HG03066 (cell line): ENCODE measurements around the gene EXOSC9.
A peak's percentile ranks its signal among the peaks of the same experiment; 100 is the strongest.
"Not testable (repeated sequence)": the region's sequence is repeated elsewhere in the genome, so short reads cannot be mapped to it uniquely, and the experiment has no call there.

Source experiments
- ATAC-seq: cut with Tn5 transposase; IDR thresholded peaks from one replicate; pipeline ENCODE4 v1.9.1; 2021; ENCODE audit warnings: low read depth; ENCODE audit not compliant: unreplicated experiment

The EXOSC9 gene

GRCh38 chr4:121800961-121801714 is at the start of gene EXOSC9:
Gene EXOSC9 (plus strand): TSS chr4:121801323. CDS start chr4:121801425, 102 bp downstream.
- ATAC-seq = peak; percentile 83

- ATAC-seq = not testable (repeated sequence)
Measured at GRCh38 chr4:121752142-121752541, 49.0 kb upstream of the EXOSC9 start.

- ATAC-seq = no peak
Measured at GRCh38 chr4:121758925-121759568, 42.1 kb upstream of the EXOSC9 start.

GRCh38 chr4:121760205-121760604 is 40.9 kb upstream of the EXOSC9 start:
- no peak for ATAC-seq

- no peak for ATAC-seq
Measured at GRCh38 chr4:121764303-121764701, 36.8 kb upstream of the EXOSC9 start.

GRCh38 chr4:121764702-121765367 is 36.3 kb upstream of the EXOSC9 start, which contains the start of gene SMIM43:
Gene SMIM43 (minus strand): TSS chr4:121765164. CDS start chr4:121765105, 59 bp downstream.
- no peak for ATAC-seq

GRCh38 chr4:121765368-121765705 is 35.8 kb upstream of the EXOSC9 start:
- no peak for ATAC-seq

GRCh38 chr4:121765971-121766538 is 35.1 kb upstream of the EXOSC9 start:
- ATAC-seq = no peak

GRCh38 chr4:121767166-121767565 is 34.0 kb upstream of the EXOSC9 start:
- no peak for ATAC-seq

GRCh38 chr4:121769341-121769740 is 31.8 kb upstream of the EXOSC9 start:
- no peak for ATAC-seq

GRCh38 chr4:121771869-121772268 is 29.3 kb upstream of the EXOSC9 start:
- ATAC-seq = no peak

GRCh38 chr4:121773883-121774282 is 27.2 kb upstream of the EXOSC9 start:
- no peak for ATAC-seq

- no peak for ATAC-seq
Measured at GRCh38 chr4:121776610-121777401, 24.3 kb upstream of the EXOSC9 start.

GRCh38 chr4:121777625-121778024 is 23.5 kb upstream of the EXOSC9 start:
- no peak for ATAC-seq

GRCh38 chr4:121778991-121779628 is 22.0 kb upstream of the EXOSC9 start:
- no peak for ATAC-seq

- no peak for ATAC-seq
Measured at GRCh38 chr4:121783210-121783609, 17.9 kb upstream of the EXOSC9 start.

GRCh38 chr4:121784401-121784800 is 16.7 kb upstream of the EXOSC9 start:
- ATAC-seq = no peak

- no peak for ATAC-seq
Measured at GRCh38 chr4:121784975-121785374, 16.1 kb upstream of the EXOSC9 start.

- no peak for ATAC-seq
Measured at GRCh38 chr4:121785479-121785878, 15.6 kb upstream of the EXOSC9 start.

- no peak for ATAC-seq
Measured at GRCh38 chr4:121786221-121786620, 14.9 kb upstream of the EXOSC9 start.
